ENCODE results near the gene WHRN.

The WHRN gene

DNA sequence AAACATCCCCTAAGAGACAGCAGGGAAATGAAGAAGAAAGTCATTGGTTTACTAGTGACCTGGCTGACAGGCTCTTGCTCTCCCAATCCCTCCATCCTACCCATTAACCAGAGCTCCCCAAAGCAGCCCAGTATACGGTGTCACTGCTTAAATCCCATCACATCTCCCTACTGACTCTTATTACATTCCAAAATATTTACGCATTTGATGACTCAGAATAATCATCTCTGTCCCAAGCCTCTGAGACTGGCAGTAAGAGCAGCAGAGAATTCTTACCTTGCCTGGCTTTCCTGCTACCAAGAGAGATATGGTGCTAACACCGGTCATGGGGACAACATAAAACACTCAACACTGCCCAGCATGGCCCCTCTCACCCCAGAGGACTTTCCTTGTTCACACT is 20.2 kb upstream of the WHRN start:
- Histone ChIP-seq H2AFZ (ENCODE audit: insufficient read depth, low read length, poor library complexity) (no peak overlapping the region), H2BK12ac (ENCODE audit: low read length) (no peak overlapping the region), H4K12ac (ENCODE audit: low read depth, low read length) (no peak overlapping the region), H3K27ac (ENCODE audit: low read depth, low read length) (no peak overlapping the region), H2AK5ac (ENCODE audit: low read length) (no peak overlapping the region), H3K79me2 (ENCODE audit: control insufficient read depth, insufficient read depth, low read length, poor library complexity) (no peaks in the 10 kb centered on the region), H3K4ac (ENCODE audit: low read depth, low read length) (no peak overlapping the region), H3K36me3 (ENCODE audit: control insufficient read depth in 1 of 2, insufficient read depth in 2 of 2, low read length in 2 of 2) (no peaks in the 10 kb centered on the region), H3K27me3 (ENCODE audit: insufficient read depth, low read length) (no peaks in the 10 kb centered on the region), H3K14ac (ENCODE audit: low read length) (no peak overlapping the region), H3K4me3 (ENCODE audit: low read depth, low read length) (no peak overlapping the region), H3K4me2 (ENCODE audit: low read length) (no peak overlapping the region), H3K9me3 (ENCODE audit: insufficient read depth, low read depth, low read length) (no peaks in the 10 kb centered on the region), H3K18ac (ENCODE audit: low read length) (no peak overlapping the region), H3K9ac (ENCODE audit: low read length) (no peak overlapping the region), H3K4me1 (ENCODE audit: control insufficient read depth in 1 of 2, insufficient read depth in 2 of 2, low read length in 2 of 2) (no peaks in the 10 kb centered on the region), H3K79me1 (ENCODE audit: low read length) (no peaks in the 10 kb centered on the region), H4K91ac (ENCODE audit: low read depth, low read length) (no peak overlapping the region), H3K23ac (ENCODE audit: low read length) (no peak overlapping the region), H2BK5ac (ENCODE audit: low read depth, low read length, poor library complexity) (no peak overlapping the region), H4K8ac (ENCODE audit: low read depth, low read length) (no peak overlapping the region), H2BK120ac (ENCODE audit: insufficient read depth, low read length, poor library complexity) (no peak overlapping the region)
- no CpG with 5 or more reads among the region's 3 CpGs for WGBS (ENCODE audit: extremely low coverage, insufficient coverage, insufficient read length)
- DNase-seq: no peak

- H4K12ac ChIP-seq (ENCODE audit: low read depth, low read length): no peak overlapping the region
- no peak overlapping the region for H2AK5ac ChIP-seq (ENCODE audit: low read length)
- no peaks in the 10 kb centered on the region for H3K27me3 ChIP-seq (ENCODE audit: insufficient read depth, low read length)
- no peak overlapping the region for H2BK120ac ChIP-seq (ENCODE audit: insufficient read depth, low read length, poor library complexity)
- no peak overlapping the region for H2BK12ac ChIP-seq (ENCODE audit: low read length)
- no peaks in the 10 kb centered on the region for H3K79me2 ChIP-seq (ENCODE audit: control insufficient read depth, insufficient read depth, low read length, poor library complexity)
- no peaks in the 10 kb centered on the region for H3K4me1 ChIP-seq (ENCODE audit: control insufficient read depth in 1 of 2, insufficient read depth in 2 of 2, low read length in 2 of 2)
- WGBS (ENCODE audit: extremely low coverage, insufficient coverage, insufficient read length): no CpG with 5 or more reads among the region's 7 CpGs
- no peak overlapping the region for H3K14ac ChIP-seq (ENCODE audit: low read length)
- no peak overlapping the region for H3K4me3 ChIP-seq (ENCODE audit: low read depth, low read length)
- no peak overlapping the region for H2AFZ ChIP-seq (ENCODE audit: insufficient read depth, low read length, poor library complexity)
- no peaks in the 10 kb centered on the region for H3K9me3 ChIP-seq (ENCODE audit: insufficient read depth, low read depth, low read length)
- DNase-seq: no peak
- H3K36me3 ChIP-seq (ENCODE audit: control insufficient read depth in 1 of 2, insufficient read depth in 2 of 2, low read length in 2 of 2): no peaks in the 10 kb centered on the region
- no peak overlapping the region for H3K23ac ChIP-seq (ENCODE audit: low read length)
- no peak overlapping the region for H2BK5ac ChIP-seq (ENCODE audit: low read depth, low read length, poor library complexity)
- H4K91ac ChIP-seq (ENCODE audit: low read depth, low read length): no peak overlapping the region
- no peak overlapping the region for H3K9ac ChIP-seq (ENCODE audit: low read length)
- H3K4me2 ChIP-seq (ENCODE audit: low read length): no peak overlapping the region
- no peak overlapping the region for H3K27ac ChIP-seq (ENCODE audit: low read depth, low read length)
- no peak overlapping the region for H4K8ac ChIP-seq (ENCODE audit: low read depth, low read length)
- H3K18ac ChIP-seq (ENCODE audit: low read length): no peak overlapping the region
- H3K4ac ChIP-seq (ENCODE audit: low read depth, low read length): no peak overlapping the region
- no peaks in the 10 kb centered on the region for H3K79me1 ChIP-seq (ENCODE audit: low read length)
These were observed 19.0 kb upstream of the WHRN start for GRCh38 chr9:114524247-114524681.

GRCh38 chr9:114522847-114523246 is 17.6 kb upstream of the WHRN start:
- Histone ChIP-seq H3K27me3 (ENCODE audit: insufficient read depth, low read length) (no peaks in the 10 kb centered on the region), H2BK5ac (ENCODE audit: low read depth, low read length, poor library complexity) (no peak overlapping the region), H3K18ac (ENCODE audit: low read length) (no peak overlapping the region), H3K4me2 (ENCODE audit: low read length) (no peak overlapping the region), H3K79me1 (ENCODE audit: low read length) (no peaks in the 10 kb centered on the region), H3K79me2 (ENCODE audit: control insufficient read depth, insufficient read depth, low read length, poor library complexity) (no peaks in the 10 kb centered on the region), H4K91ac (ENCODE audit: low read depth, low read length) (no peak overlapping the region), H3K27ac (ENCODE audit: low read depth, low read length) (no peak overlapping the region), H3K14ac (ENCODE audit: low read length) (no peak overlapping the region), H3K9ac (ENCODE audit: low read length) (no peak overlapping the region), H2AK5ac (ENCODE audit: low read length) (no peak overlapping the region), H3K36me3 (ENCODE audit: control insufficient read depth in 1 of 2, insufficient read depth in 2 of 2, low read length in 2 of 2) (no peaks in the 10 kb centered on the region), H4K12ac (ENCODE audit: low read depth, low read length) (no peak overlapping the region), H3K4ac (ENCODE audit: low read depth, low read length) (no peak overlapping the region), H2BK12ac (ENCODE audit: low read length) (no peak overlapping the region), H2BK120ac (ENCODE audit: insufficient read depth, low read length, poor library complexity) (no peak overlapping the region), H3K9me3 (ENCODE audit: insufficient read depth, low read depth, low read length) (no peaks in the 10 kb centered on the region), H3K4me1 (ENCODE audit: control insufficient read depth in 1 of 2, insufficient read depth in 2 of 2, low read length in 2 of 2) (no peaks in the 10 kb centered on the region), H2AFZ (ENCODE audit: insufficient read depth, low read length, poor library complexity) (no peak overlapping the region), H4K8ac (ENCODE audit: low read depth, low read length) (no peak overlapping the region), H3K4me3 (ENCODE audit: low read depth, low read length) (no peak overlapping the region), H3K23ac (ENCODE audit: low read length) (no peak overlapping the region)
- DNase-seq: no peak
- WGBS (ENCODE audit: extremely low coverage, insufficient coverage, insufficient read length): no CpG with 5 or more reads among the region's 3 CpGs

DNA sequence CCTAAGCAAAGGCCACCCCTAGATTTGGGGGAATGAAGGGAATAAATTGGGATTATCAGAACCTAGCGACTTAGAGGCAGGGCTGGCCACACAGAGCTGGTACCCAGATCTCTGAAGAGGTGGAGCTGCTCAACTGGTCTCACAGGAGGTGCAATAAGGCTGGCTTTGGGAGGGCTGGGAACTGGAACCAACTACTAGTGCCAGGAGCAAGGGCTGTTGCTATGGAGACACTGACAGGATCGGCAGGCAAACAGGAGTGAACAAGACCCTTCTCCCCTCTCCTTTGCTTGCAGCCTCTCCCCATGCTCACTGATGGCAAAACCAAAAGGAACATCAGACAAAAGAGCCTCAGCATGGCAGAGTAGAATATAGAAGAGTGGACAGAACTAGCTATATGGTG is 17.0 kb upstream of the WHRN start:
- Histone ChIP-seq H2BK12ac (ENCODE audit: low read length) (no peak overlapping the region), H3K14ac (ENCODE audit: low read length) (no peak overlapping the region), H2AFZ (ENCODE audit: insufficient read depth, low read length, poor library complexity) (no peak overlapping the region), H4K8ac (ENCODE audit: low read depth, low read length) (no peak overlapping the region), H3K36me3 (ENCODE audit: control insufficient read depth in 1 of 2, insufficient read depth in 2 of 2, low read length in 2 of 2) (no peaks in the 10 kb centered on the region), H3K79me2 (ENCODE audit: control insufficient read depth, insufficient read depth, low read length, poor library complexity) (no peaks in the 10 kb centered on the region), H2AK5ac (ENCODE audit: low read length) (no peak overlapping the region), H2BK120ac (ENCODE audit: insufficient read depth, low read length, poor library complexity) (no peak overlapping the region), H3K9ac (ENCODE audit: low read length) (no peak overlapping the region), H3K4ac (ENCODE audit: low read depth, low read length) (no peak overlapping the region), H3K9me3 (ENCODE audit: insufficient read depth, low read depth, low read length) (no peaks in the 10 kb centered on the region), H3K4me1 (ENCODE audit: control insufficient read depth in 1 of 2, insufficient read depth in 2 of 2, low read length in 2 of 2) (no peaks in the 10 kb centered on the region), H3K18ac (ENCODE audit: low read length) (no peak overlapping the region), H3K4me2 (ENCODE audit: low read length) (no peak overlapping the region), H4K91ac (ENCODE audit: low read depth, low read length) (no peak overlapping the region), H3K79me1 (ENCODE audit: low read length) (no peaks in the 10 kb centered on the region), H3K4me3 (ENCODE audit: low read depth, low read length) (no peak overlapping the region), H3K23ac (ENCODE audit: low read length) (no peak overlapping the region), H2BK5ac (ENCODE audit: low read depth, low read length, poor library complexity) (no peak overlapping the region), H3K27ac (ENCODE audit: low read depth, low read length) (no peak overlapping the region), H3K27me3 (ENCODE audit: insufficient read depth, low read length) (no peaks in the 10 kb centered on the region), H4K12ac (ENCODE audit: low read depth, low read length) (no peak overlapping the region)
- WGBS (ENCODE audit: extremely low coverage, insufficient coverage, insufficient read length): no CpG with 5 or more reads among the region's 2 CpGs
- DNase-seq: no peak

All from trophoblast cell (in vitro differentiated cells and primary cell).